ENCODE results near the gene EGFR.

DNA sequence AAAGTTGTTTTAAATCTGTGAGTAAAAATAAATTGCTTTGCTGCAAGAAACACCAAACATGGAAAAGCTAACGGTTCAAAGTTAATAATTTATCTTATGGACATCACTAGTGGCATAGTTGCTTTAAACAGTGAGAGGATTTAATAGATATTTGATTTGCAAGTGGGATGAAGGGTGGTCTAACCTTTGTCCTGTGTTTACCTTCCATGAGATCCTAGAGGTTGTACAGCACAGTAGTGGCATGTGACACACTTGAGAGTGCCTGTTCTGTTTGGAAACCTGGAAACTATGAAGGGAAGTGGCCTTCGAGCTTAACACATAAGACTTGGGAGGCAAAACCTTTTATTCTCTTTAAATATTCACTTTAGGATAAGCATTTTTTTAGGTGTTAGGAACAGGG lies 16.0 kb downstream of the EGFR start:
- TF ChIP-seq, protein P1, sequence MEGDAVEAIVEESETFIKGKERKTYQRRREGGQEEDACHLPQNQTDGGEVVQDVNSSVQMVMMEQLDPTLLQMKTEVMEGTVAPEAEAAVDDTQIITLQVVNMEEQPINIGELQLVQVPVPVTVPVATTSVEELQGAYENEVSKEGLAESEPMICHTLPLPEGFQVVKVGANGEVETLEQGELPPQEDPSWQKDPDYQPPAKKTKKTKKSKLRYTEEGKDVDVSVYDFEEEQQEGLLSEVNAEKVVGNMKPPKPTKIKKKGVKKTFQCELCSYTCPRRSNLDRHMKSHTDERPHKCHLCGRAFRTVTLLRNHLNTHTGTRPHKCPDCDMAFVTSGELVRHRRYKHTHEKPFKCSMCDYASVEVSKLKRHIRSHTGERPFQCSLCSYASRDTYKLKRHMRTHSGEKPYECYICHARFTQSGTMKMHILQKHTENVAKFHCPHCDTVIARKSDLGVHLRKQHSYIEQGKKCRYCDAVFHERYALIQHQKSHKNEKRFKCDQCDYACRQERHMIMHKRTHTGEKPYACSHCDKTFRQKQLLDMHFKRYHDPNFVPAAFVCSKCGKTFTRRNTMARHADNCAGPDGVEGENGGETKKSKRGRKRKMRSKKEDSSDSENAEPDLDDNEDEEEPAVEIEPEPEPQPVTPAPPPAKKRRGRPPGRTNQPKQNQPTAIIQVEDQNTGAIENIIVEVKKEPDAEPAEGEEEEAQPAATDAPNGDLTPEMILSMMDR (IDR thresholded peaks at IDR 0.05), result no peak
- TF ChIP-seq POLR2AphosphoS5 (IDR thresholded peaks at IDR 0.05), result peak in 1 of 4 donors; percentile 45
- TF ChIP-seq POLR2A (IDR thresholded peaks at IDR 0.05), result no peak

All from sigmoid colon (tissue), 4 donors.